Stimulated activated CD8-positive, alpha-beta memory T cell treated with anti-CD3 and anti-CD28 coated beads, Interleukin-15, amount 100 ng/mL, for 24 hours (primary cell): ENCODE results near the gene MYOM1.

Experiments used
- DNase-seq: peaks from one replicate; pipeline ENCODE4 v3.0.0-alpha.2; 2020; ENCODE audit warnings: low read depth

MYOM1 gene

GRCh38 chr18:3150274-3150673, 69.5 kb downstream of the MYOM1 start:
- no peak for DNase-seq

DNA sequence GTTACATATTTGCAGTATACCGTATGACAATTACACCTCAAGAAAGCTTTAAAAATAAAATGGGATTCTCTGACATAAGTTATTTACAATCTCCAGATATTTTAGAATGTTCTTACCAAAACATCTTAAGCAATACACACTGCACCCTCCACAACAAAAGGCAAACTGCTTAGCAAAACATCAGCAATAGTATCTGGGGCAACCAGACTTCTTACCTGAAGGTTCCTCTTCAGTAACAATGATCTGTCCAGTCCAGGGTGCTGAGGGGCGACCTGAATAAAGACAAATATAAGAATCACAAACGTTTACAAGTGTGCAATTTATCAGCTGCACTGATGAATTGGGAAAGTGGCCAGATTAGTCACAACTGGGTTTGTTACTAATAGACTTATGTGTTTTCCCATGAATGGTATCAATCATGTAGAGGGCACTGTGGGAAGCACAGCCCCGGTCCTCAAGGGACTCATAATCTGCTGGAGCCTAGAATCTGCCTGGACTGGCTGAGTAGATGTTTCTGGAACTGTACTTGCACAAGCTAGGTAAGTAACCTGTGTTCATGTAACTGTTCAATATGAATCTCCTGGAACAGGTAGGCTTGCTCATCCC, 70.7 kb downstream of the MYOM1 start:
- DNase-seq, result no peak

DNA sequence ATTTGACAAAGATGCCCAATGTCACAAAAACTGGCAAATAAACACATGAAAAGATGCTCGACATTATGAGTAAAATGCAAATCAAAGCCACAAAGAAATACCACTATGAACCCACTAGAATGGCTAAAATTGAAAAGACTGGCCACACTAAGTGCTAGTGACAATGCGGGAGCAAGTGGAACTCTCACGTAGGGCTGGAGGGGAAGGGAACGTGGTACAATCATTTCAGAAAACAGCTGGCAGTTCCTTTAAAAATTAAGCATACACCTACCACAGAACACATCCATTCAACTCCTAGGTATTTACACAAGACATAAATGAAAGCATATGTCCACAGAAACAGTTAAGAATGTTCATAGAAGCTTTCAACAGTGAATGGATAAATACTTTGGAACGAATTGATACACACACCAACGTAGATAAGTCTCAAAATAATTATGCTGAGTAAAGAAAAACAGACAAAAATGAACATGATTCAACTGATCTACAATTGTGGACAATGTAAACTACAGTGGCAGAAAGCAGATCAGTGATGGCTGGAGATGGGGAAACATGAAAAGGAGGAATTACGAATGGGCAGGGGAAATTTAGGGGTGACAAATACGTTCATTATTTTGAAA, 71.7 kb downstream of the MYOM1 start:
- DNase-seq, result no peak

DNA sequence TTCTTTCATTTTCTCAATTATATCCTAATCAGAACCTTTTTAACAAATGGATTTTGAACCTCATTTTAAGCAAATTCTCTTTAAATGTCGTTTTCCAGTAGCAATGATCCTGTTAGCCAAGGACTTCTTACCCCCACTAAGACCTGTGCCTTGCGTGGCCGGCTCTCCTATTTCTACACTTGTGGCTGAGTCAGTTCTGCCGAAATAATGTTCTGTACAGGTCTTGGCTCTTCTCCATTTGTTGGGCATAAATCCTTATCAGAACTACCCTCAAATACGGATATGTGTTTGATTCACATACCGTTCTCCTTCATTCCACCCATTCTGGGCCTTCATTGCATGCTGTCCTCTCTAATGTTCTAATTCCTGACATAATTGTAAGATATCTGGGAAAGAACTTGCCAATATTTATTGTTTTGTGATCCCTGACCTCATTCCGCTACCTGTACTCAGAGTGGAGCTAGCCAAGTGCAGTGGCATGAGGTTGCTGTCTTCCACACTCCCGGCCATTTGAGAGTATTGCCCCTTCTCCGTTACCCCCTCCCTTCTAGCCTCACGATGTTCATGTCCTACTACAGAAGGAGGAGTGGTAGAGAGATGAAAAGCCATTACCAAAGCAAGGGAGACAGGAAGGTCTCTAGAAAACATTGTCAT, 78.7 kb downstream of the MYOM1 start:
- no peak for DNase-seq

DNA sequence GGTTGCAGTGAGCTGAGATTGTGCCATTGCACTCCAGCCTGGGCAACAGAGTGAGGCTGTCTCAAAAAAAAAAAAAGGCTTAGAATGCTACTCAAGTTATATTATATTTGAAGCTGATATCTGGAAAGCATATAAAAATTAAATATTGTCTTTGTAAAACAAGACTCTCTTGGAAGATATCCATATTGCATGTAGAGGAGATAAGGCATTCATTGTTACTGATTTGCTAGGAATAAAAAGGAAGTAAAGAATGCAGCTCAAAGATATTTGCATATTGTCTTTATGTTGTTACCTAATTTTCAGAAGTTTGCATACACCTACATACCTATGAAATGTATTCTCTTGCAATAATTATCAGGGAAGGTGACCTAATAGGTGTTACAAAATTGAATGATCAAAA, 79.4 kb downstream of the MYOM1 start:
- no peak for DNase-seq

DNA sequence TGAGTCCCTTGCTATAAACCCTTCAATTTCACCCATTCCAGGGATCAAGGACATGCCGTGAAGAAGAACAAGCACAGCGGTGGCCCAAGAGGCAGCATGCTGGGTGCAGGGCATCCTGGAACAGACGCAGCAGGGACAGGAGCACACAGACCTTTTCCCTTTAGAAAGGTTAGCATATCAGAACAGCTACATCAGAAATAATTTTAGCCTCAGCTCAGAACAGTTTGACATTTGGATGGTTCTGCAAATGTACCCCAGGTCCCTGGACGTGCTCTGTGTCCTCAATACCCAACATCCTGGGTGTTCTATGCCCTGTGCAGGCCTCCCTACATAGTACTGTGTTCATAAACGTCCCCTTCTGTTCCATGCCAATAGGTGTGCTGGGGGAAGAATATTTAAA, 80.4 kb downstream of the MYOM1 start:
- DNase-seq, result no peak

GRCh38 chr18:3138274-3138975, 81.3 kb downstream of the MYOM1 start:
- no peak for DNase-seq

GRCh38 chr18:3135536-3135935, 84.2 kb downstream of the MYOM1 start:
- no peak for DNase-seq

DNA sequence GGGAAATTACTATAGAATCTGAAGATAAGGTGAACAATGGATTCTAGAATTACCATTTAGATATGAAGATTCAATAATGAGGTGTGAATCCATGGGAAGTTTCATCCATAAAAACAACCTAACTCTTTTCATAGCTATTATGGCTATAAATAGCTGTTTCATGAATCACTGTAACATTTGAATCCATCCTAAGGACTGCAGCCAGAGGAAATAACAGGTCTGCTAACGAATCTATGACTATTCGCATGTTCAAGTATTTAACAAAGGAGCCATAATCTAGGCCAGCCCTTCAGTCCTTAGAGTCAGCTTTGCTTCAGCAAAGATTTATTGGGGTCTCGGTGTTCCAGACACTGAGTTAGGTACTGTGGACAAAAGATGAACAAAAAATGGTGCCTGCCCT, 87.1 kb downstream of the MYOM1 start:
- DNase-seq, result no peak

- no peak for DNase-seq
These were observed 89.4 kb downstream of the MYOM1 start for GRCh38 chr18:3130344-3130743.

- DNase-seq, result peak; percentile 47
These were observed 90.5 kb downstream of the MYOM1 start for GRCh38 chr18:3129053-3129864.

DNA sequence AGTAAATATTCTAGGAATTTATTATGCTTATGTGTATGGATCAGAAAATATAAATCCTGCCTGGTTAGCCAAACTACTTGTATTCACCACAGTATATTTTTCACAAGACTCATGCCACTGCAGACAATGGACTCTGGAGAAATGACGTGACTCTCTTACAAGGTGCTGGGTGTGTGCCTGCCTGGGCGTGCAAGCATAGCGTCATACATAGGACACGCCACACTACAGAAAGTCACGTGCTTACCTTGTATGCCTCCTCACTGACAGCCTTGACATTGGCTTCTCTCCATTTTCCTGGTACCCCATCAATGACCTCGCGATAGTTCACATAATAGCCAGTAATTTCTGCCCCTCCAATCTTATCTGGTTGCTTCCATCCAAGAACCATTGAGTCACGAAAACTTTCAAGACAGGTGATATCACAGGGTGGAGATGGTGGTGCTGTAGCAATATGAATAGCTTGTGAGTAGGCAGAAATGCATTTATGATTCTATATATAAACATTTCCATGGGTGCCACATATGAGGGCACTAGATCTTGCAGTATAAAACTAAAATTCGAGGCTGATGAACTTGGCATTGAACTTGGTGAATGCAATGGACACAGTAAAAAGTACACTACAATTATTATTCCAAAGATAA, 93.2 kb downstream of the MYOM1 start:
- no peak for DNase-seq

DNA sequence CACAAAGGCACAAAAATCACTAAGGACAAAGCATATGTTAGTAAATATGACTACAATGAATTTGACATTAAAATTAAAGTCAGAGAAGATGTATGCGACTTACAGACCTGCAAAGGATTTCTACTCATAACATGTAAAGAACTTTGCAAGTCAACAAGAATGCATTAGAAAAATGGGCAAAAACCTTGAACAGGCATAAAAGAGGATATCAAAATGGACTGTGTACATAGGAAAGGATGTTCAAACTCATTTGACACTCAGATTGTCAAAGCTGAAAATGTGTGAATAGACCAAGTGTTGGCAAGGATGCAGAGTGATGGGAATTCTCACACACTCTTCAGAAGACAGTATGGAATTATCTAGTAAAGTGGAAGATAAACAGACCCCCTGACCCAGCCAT, 94.9 kb downstream of the MYOM1 start:
- DNase-seq, result no peak

DNA sequence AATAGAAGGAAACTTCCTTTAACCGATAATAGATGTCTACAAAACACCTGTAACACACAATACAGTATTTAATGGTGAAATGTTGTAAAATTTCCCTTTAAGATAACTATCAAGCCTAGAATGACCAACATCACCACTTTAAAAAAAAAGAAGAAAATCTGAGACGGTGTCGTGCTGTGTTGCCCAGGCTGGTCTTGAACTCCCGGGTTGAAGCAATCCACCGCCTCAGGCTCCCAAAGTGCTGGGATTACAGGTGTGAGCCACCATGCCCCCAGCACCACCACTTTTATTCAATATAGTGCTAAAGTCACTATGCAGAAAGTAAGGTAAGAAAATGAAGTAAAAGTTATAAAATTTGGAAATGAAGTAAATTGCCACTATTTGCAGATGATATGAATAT, 96.9 kb downstream of the MYOM1 start:
- no peak for DNase-seq

- DNase-seq, result no peak
These were observed 98.5 kb downstream of the MYOM1 start for GRCh38 chr18:3121259-3121658.

DNA sequence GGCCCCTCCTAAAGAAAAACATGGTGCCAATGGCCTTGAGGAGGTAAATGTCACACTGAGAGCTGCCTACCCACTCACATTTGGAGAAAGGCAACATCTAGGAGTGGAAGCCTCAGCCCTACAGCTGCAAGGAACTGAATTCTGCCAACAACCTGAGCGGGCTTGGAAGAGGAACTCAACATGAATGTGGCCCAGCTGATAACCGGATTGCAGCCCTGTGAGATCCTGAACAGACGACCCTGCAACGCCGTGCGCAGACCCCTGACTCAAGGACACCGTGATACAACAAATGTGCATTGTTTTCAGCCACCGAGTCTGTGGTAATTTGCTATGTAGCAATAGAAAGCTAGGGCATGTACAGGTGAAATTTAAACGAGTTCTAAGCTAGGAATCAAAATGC, 99.4 kb downstream of the MYOM1 start:
- DNase-seq, result no peak

GRCh38 chr18:3119401-3120341, 100.1 kb downstream of the MYOM1 start:
- DNase-seq, result no peak

DNA sequence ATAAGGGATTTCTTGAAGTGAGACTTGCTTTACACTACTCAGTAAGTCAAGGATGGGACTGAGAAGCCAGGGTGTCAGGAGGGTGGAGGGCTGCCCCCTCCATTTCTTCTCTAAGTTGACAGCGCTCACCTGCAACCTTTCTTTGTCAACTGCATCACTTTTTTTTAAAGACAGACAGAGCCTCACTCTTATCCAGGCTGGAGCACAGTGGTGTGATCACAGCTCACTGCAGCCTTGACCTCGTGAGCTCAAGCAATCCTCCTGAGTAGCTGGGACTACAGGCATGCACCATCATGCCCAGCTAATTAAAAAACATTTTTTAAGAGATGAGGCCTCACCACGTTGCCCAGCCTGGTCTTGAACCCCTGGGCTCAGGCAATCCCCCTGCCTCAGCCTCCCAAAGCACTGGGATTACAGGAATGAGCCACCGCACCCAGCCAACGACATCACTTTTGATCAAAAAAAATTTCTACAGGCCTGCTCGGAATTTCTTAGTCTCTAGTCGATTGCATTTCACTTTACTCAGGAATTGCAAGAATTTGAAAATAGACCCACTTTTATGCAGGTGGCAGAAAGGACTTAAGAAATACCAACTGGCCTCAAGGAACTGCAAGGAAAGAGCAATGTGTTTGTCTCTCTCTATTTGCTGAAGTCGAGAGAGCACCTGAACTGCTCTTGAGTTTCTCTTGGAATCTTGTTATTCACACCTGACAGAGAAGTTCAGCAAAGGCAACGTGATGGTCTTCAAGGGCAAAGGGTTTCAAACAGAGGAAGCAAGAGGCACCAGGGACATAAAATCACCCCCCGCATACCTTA, 101.4 kb downstream of the MYOM1 start:
- DNase-seq, result no peak

- DNase-seq, result no peak
These were observed 102.1 kb downstream of the MYOM1 start for GRCh38 chr18:3117493-3118192.
